ENCODE results near the gene DNAJA1.
A peak's percentile ranks its signal among the peaks of the same experiment; 100 is the strongest.

DNAJA1 gene

GRCh38 chr9:33049680-33050361 lies 24.7 kb downstream of the DNAJA1 start:
- Histone ChIP-seq H3K4me3 (ENCODE audit: low read depth, low read length, poor library complexity, severe bottlenecking) (no peak overlapping the region), H3F3A (ENCODE audit: insufficient read depth, low read length) (no peaks in the 10 kb centered on the region; the same call in 1 of the 2 replicates), H3K9me2 (ENCODE audit: low read depth, low read length) (no peaks in the 10 kb centered on the region), H3K79me2 (ENCODE audit: insufficient read depth, low read length) (no peaks in the 10 kb centered on the region), H3K4me2 (ENCODE audit: low read length) (no peak overlapping the region), H3K36me3 (ENCODE audit: insufficient read depth, low read length) (peaks cover 64% of the 10 kb centered on the region), H4K20me1 (ENCODE audit: insufficient read depth, low read length) (no peaks in the 10 kb centered on the region), H3K9ac (ENCODE audit: low read length) (no peak overlapping the region), H3K9me3 (ENCODE audit: low read length) (no peaks in the 10 kb centered on the region), H3K27ac (ENCODE audit: low read depth, low read length, poor library complexity, severe bottlenecking) (no peak overlapping the region), H2AFZ (ENCODE audit: low read length) (no peak overlapping the region), H3K4me1 (ENCODE audit: insufficient read depth, low read length, severe bottlenecking) (peaks cover 2% of the 10 kb centered on the region), H3K27me3 (ENCODE audit: insufficient read depth, low read length) (no peaks in the 10 kb centered on the region)
- TF ChIP-seq EZH2 (IDR thresholded peaks at IDR 0.05; ENCODE audit: borderline replicate concordance, low read length) (no peak), CTCF (IDR thresholded peaks at IDR 0.05; ENCODE audit: low read length) (no peak)

DNA sequence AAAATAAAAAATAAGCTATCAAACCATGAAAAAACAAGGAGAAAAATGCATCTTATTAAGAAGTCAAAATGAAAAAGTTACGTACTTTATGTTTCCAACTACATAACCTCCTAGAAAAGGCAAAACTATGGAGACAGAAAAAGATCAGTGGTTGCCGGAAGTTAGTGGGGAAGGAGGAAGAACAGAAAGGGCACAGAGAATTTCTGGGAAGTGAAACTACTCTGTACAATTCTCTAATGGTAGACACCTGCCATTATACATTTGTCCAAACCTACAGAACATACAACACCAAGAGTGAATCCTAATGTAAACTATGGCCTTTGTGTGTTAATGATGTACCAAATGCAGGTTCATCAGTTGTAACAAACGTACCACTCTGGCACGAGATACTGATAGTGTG lies 26.1 kb downstream of the DNAJA1 start:
- H3K9ac ChIP-seq (ENCODE audit: low read length) = no peak overlapping the region
- no peaks in the 10 kb centered on the region for H4K20me1 ChIP-seq (ENCODE audit: insufficient read depth, low read length)
- no peak overlapping the region for H3K4me3 ChIP-seq (ENCODE audit: low read depth, low read length, poor library complexity, severe bottlenecking)
- no peaks in the 10 kb centered on the region for H3K27me3 ChIP-seq (ENCODE audit: insufficient read depth, low read length)
- no peaks in the 10 kb centered on the region for H3K79me2 ChIP-seq (ENCODE audit: insufficient read depth, low read length)
- no peak overlapping the region for H3K27ac ChIP-seq (ENCODE audit: low read depth, low read length, poor library complexity, severe bottlenecking)
- no peaks in the 10 kb centered on the region for H3K9me2 ChIP-seq (ENCODE audit: low read depth, low read length)
- no peaks in the 10 kb centered on the region; the same call in 1 of the 2 replicates for H3F3A ChIP-seq (ENCODE audit: insufficient read depth, low read length)
- peaks cover 72% of the 10 kb centered on the region for H3K36me3 ChIP-seq (ENCODE audit: insufficient read depth, low read length)
- no peak for TF ChIP-seq CTCF (IDR thresholded peaks at IDR 0.05; ENCODE audit: low read length)
- no peak for TF ChIP-seq EZH2 (IDR thresholded peaks at IDR 0.05; ENCODE audit: borderline replicate concordance, low read length)
- H3K4me1 ChIP-seq (ENCODE audit: insufficient read depth, low read length, severe bottlenecking) = no peaks in the 10 kb centered on the region
- no peaks in the 10 kb centered on the region for H3K9me3 ChIP-seq (ENCODE audit: low read length)
- no peak overlapping the region for H3K4me2 ChIP-seq (ENCODE audit: low read length)
- no peak overlapping the region for H2AFZ ChIP-seq (ENCODE audit: low read length)

GRCh38 chr9:33065157-33066076 lies 40.3 kb downstream of the DNAJA1 start:
- H3K27ac ChIP-seq (ENCODE audit: low read depth, low read length, poor library complexity, severe bottlenecking) = peak overlapping the region; percentile 31
- H3K9me2 ChIP-seq (ENCODE audit: low read depth, low read length) = no peaks in the 10 kb centered on the region
- H2AFZ ChIP-seq (ENCODE audit: low read length) = no peak overlapping the region
- no peaks in the 10 kb centered on the region for H4K20me1 ChIP-seq (ENCODE audit: insufficient read depth, low read length)
- H3F3A ChIP-seq (ENCODE audit: insufficient read depth, low read length) = no peaks in the 10 kb centered on the region; the same call in 1 of the 2 replicates
- peaks cover 11% of the 10 kb centered on the region for H3K4me1 ChIP-seq (ENCODE audit: insufficient read depth, low read length, severe bottlenecking)
- H3K79me2 ChIP-seq (ENCODE audit: insufficient read depth, low read length) = no peaks in the 10 kb centered on the region
- H3K27me3 ChIP-seq (ENCODE audit: insufficient read depth, low read length) = no peaks in the 10 kb centered on the region
- H3K9ac ChIP-seq (ENCODE audit: low read length) = no peak overlapping the region
- no peak overlapping the region for H3K4me2 ChIP-seq (ENCODE audit: low read length)
- TF ChIP-seq EZH2 (IDR thresholded peaks at IDR 0.05; ENCODE audit: borderline replicate concordance, low read length) (no peak), CTCF (IDR thresholded peaks at IDR 0.05; ENCODE audit: low read length) (no peak)
- peaks cover 79% of the 10 kb centered on the region for H3K36me3 ChIP-seq (ENCODE audit: insufficient read depth, low read length)
- no peaks in the 10 kb centered on the region for H3K9me3 ChIP-seq (ENCODE audit: low read length)
- no peak overlapping the region for H3K4me3 ChIP-seq (ENCODE audit: low read depth, low read length, poor library complexity, severe bottlenecking)
